Measurements from ENCODE around the gene KNG1. TPM values are rescaled to one million over a fixed set of nuclear protein-coding genes. Genes with fewer than 3 reads are reported as not detected.
"Not testable (repeated sequence)": the region's sequence is repeated elsewhere in the genome, so short reads cannot be mapped to it uniquely, and the experiment has no call there.

KNG1 gene
- total RNA-seq, 6 experiments from 2014 or later: not detected

GRCh38 chr3:186687120-186687651 lies 30.0 kb upstream of the KNG1 start:
- TF ChIP-seq CTCF (IDR thresholded peaks at IDR 0.05): no peak
- Mint-ChIP-seq H3K4me3 (no peak overlapping the region), H3K9me3 (peaks cover 6% of the 10 kb centered on the region; the same call in 1 of the 2 replicates), H3K27me3 (ENCODE audit: insufficient read depth) (peaks cover 11% of the 10 kb centered on the region), H3K4me1 (ENCODE audit: low read depth) (no peaks in the 10 kb centered on the region), H3K27ac (no peak overlapping the region), H3K36me3 (ENCODE audit: low read depth) (no peaks in the 10 kb centered on the region)
- DNase-seq: no peak

- H3K4me1 Mint-ChIP-seq (ENCODE audit: low read depth); H3K4me3 Mint-ChIP-seq; H3K9me3 Mint-ChIP-seq; DNase-seq; H3K27ac Mint-ChIP-seq; H3K36me3 Mint-ChIP-seq (ENCODE audit: low read depth): not testable (repeated sequence)
- peaks cover 18% of the 10 kb centered on the region for H3K27me3 Mint-ChIP-seq (ENCODE audit: insufficient read depth)
Observed at GRCh38 chr3:186690304-186690703, 26.9 kb upstream of the KNG1 start.

- no peaks in the 10 kb centered on the region for H3K4me1 Mint-ChIP-seq (ENCODE audit: low read depth)
- no peaks in the 10 kb centered on the region for H3K36me3 Mint-ChIP-seq (ENCODE audit: low read depth)
- no peak overlapping the region for H3K27ac Mint-ChIP-seq
- peaks cover 18% of the 10 kb centered on the region for H3K27me3 Mint-ChIP-seq (ENCODE audit: insufficient read depth)
- no peak for TF ChIP-seq CTCF (IDR thresholded peaks at IDR 0.05)
- no peak for DNase-seq
- H3K9me3 Mint-ChIP-seq: no peaks in the 10 kb centered on the region
- H3K4me3 Mint-ChIP-seq: no peak overlapping the region
Observed at GRCh38 chr3:186691676-186692075, 25.5 kb upstream of the KNG1 start.

GRCh38 chr3:186693843-186694242 lies 23.3 kb upstream of the KNG1 start:
- Mint-ChIP-seq H3K4me3 (no peak overlapping the region), H3K36me3 (ENCODE audit: low read depth) (no peaks in the 10 kb centered on the region), H3K9me3 (no peaks in the 10 kb centered on the region), H3K4me1 (ENCODE audit: low read depth) (no peaks in the 10 kb centered on the region), H3K27me3 (ENCODE audit: insufficient read depth) (peaks cover 14% of the 10 kb centered on the region), H3K27ac (no peak overlapping the region)
- no peak for TF ChIP-seq CTCF (IDR thresholded peaks at IDR 0.05)
- DNase-seq: no peak

GRCh38 chr3:186694288-186695032 lies 22.7 kb upstream of the KNG1 start:
- no peak for TF ChIP-seq CTCF (IDR thresholded peaks at IDR 0.05)
- Mint-ChIP-seq H3K9me3 (no peaks in the 10 kb centered on the region), H3K27me3 (ENCODE audit: insufficient read depth) (peaks cover 14% of the 10 kb centered on the region), H3K4me1 (ENCODE audit: low read depth) (no peaks in the 10 kb centered on the region), H3K27ac (no peak overlapping the region), H3K4me3 (no peak overlapping the region), H3K36me3 (ENCODE audit: low read depth) (no peaks in the 10 kb centered on the region)
- DNase-seq: no peak

- peaks cover 6% of the 10 kb centered on the region; the same call in 1 of the 2 replicates for H3K4me1 Mint-ChIP-seq (ENCODE audit: low read depth)
- H3K9me3 Mint-ChIP-seq: no peaks in the 10 kb centered on the region
- no peak overlapping the region for H3K27ac Mint-ChIP-seq
- peaks cover 15% of the 10 kb centered on the region; the same call in 1 of the 2 replicates for H3K27me3 Mint-ChIP-seq (ENCODE audit: insufficient read depth)
- H3K36me3 Mint-ChIP-seq (ENCODE audit: low read depth): no peaks in the 10 kb centered on the region
- H3K4me3 Mint-ChIP-seq: no peak overlapping the region
- TF ChIP-seq CTCF (IDR thresholded peaks at IDR 0.05): no peak
- DNase-seq: no peak
Observed at GRCh38 chr3:186696522-186696921, 20.6 kb upstream of the KNG1 start.

All from HFFc6 (cell line).